Stimulated activated naive CD8-positive, alpha-beta T cell treated with anti-CD3 and anti-CD28 coated beads, Interleukin-15, amount 100 ng/mL, for 72 hours (primary cell): ENCODE results near the gene CHPT1.
A peak's percentile ranks its signal among the peaks of the same experiment; 100 is the strongest.
"Not testable (repeated sequence)": the region's sequence is repeated elsewhere in the genome, so short reads cannot be mapped to it uniquely, and the experiment has no call there.

Source experiments
- ATAC-seq: fragments of 150-1000 bp; cut with Tn5 transposase; 2 replicates; pipeline ENCODE4 v1.10.0; 2021; ENCODE audit warnings: mild to moderate bottlenecking, moderate library complexity
- DNase-seq, 2 donors: peaks; one replicate each; pipeline ENCODE4 v3.0.0; 2021 to 2022
- H3K27ac Mint-ChIP-seq, 2 donors: one replicate each; pipeline ENCODE4 v1.8.0; 2022; ENCODE audit warnings: mild to moderate bottlenecking in 2 of 2, mixed read lengths in 2 of 2, moderate library complexity in 2 of 2
- H3K27me3 Mint-ChIP-seq: one replicate; pipeline ENCODE4 v1.8.0; 2022; ENCODE audit warnings: mixed read lengths
- H3K4me1 Mint-ChIP-seq: one replicate; pipeline ENCODE4 v1.8.0; 2022; ENCODE audit warnings: mild to moderate bottlenecking, mixed read lengths
- H3K4me3 Mint-ChIP-seq, 2 donors: one replicate each; pipeline ENCODE4 v1.8.0; 2022; ENCODE audit warnings: mild to moderate bottlenecking in 2 of 2, mixed read lengths in 2 of 2, moderate library complexity in 1 of 2
- H3K9me3 Mint-ChIP-seq, 2 donors: one replicate each; pipeline ENCODE4 v1.8.0; 2022; ENCODE audit warnings: mixed read lengths in 2 of 2

The CHPT1 gene

GRCh38 chr12:101671833-101672232 lies 25.6 kb upstream of the CHPT1 start:
- Mint-ChIP-seq H3K4me3 (peak overlapping the region in 1 of 2 donors; percentile 79), H3K4me1 (peaks cover 21% of the 10 kb centered on the region), H3K9me3 (no peaks in the 10 kb centered on the region), H3K27me3 (no peaks in the 10 kb centered on the region), H3K27ac (peak overlapping the region; percentile 84 to 92)
- DNase-seq (no peak), ATAC-seq (no peak)

GRCh38 chr12:101675555-101675954 lies 21.9 kb upstream of the CHPT1 start:
- H3K27me3 Mint-ChIP-seq, result no peaks in the 10 kb centered on the region
- no peak for ATAC-seq
- H3K9me3 Mint-ChIP-seq, result no peaks in the 10 kb centered on the region
- H3K27ac Mint-ChIP-seq, result no peak overlapping the region
- H3K4me1 Mint-ChIP-seq, result peaks cover 15% of the 10 kb centered on the region
- H3K4me3 Mint-ChIP-seq, result no peak overlapping the region
- DNase-seq, result no peak

DNA sequence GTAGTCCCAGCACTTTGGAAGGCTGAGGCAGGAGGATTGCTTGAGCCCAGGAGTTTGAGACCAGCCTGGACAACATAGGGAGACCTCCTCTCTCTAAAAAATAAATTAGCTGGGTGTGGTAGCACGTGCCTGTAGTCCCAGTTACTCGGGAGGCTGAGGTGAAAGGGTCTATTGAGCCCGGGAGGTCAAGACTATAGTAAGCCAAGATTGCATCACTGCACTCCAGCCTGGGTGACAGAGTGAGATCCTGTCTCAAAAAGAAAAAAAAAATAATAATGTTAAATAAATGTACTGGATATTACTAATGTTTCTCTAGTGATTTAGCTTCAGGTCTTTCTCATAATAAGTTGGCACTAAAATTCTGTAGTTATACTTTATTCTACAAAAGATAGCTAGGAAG lies 20.9 kb upstream of the CHPT1 start:
- H3K27ac Mint-ChIP-seq, H3K4me3 Mint-ChIP-seq, H3K4me1 Mint-ChIP-seq, ATAC-seq, H3K27me3 Mint-ChIP-seq, DNase-seq, H3K9me3 Mint-ChIP-seq: not testable (repeated sequence)

DNA sequence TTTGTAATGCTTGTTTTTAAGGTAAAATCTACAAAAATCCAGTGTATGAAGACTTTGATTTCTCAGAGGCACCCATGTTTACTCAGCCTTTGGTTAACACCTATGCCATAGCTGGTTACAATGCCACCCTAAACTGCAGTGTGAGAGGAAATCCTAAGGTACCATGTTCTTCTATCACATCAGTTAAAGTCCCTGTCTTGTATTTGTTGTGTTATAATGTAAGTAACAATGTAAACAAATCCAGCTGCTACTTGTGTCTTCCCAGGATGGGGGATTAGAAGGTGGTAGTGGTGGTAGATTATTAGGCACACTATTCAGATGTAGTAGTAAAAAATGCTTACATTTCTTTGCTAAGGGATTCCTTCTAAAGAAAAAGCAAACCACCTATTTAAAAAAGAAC lies 19.4 kb upstream of the CHPT1 start:
- no peak overlapping the region for H3K4me3 Mint-ChIP-seq
- no peak for DNase-seq
- H3K27ac Mint-ChIP-seq, result no peak overlapping the region

GRCh38 chr12:101680240-101680639 lies 17.2 kb upstream of the CHPT1 start:
- DNase-seq, result no peak
- Mint-ChIP-seq H3K4me3 (no peak overlapping the region), H3K4me1 (no peaks in the 10 kb centered on the region), H3K27me3 (no peaks in the 10 kb centered on the region), H3K27ac (no peak overlapping the region), H3K9me3 (no peaks in the 10 kb centered on the region)
- no peak for ATAC-seq

More for the DNA sequence above, 19.4 kb upstream of the CHPT1 start:
- no peak for ATAC-seq
- no peaks in the 10 kb centered on the region for H3K27me3 Mint-ChIP-seq
- H3K9me3 Mint-ChIP-seq, result no peaks in the 10 kb centered on the region
- H3K4me1 Mint-ChIP-seq, result no peaks in the 10 kb centered on the region

- Mint-ChIP-seq H3K9me3 (no peaks in the 10 kb centered on the region), H3K27me3 (no peaks in the 10 kb centered on the region), H3K4me1 (no peaks in the 10 kb centered on the region), H3K27ac (no peak overlapping the region), H3K4me3 (no peak overlapping the region)
- no peak for ATAC-seq
- DNase-seq, result no peak
Measured at GRCh38 chr12:101680647-101681046, 16.8 kb upstream of the CHPT1 start.

DNA sequence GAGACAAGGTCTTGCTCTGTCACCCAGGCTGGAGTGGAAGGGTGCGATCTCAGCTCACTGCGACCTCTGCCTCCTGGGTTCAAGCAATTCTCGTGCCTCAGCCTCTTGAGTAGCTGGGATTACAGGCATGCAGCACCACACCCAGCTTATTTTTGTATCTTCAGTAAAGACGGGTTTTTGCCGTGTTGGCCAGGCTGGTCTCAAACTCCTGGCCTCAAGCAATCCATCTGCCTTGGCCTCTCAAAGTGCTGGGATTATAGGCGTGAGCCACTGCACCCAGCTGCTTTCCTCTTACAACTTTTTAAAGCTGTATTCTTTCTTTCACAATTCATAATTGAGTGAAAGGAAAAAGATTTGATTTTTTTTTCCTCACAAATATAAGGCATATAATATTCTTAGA lies 15.8 kb upstream of the CHPT1 start:
- ATAC-seq, H3K27ac Mint-ChIP-seq, H3K4me1 Mint-ChIP-seq, DNase-seq, H3K27me3 Mint-ChIP-seq, H3K4me3 Mint-ChIP-seq, H3K9me3 Mint-ChIP-seq: not testable (repeated sequence)

GRCh38 chr12:101685092-101685491 lies 12.3 kb upstream of the CHPT1 start:
- DNase-seq (no peak), ATAC-seq (no peak)
- no peak overlapping the region for H3K4me3 Mint-ChIP-seq
- H3K27me3 Mint-ChIP-seq, result no peaks in the 10 kb centered on the region
- no peaks in the 10 kb centered on the region for H3K4me1 Mint-ChIP-seq
- no peaks in the 10 kb centered on the region for H3K9me3 Mint-ChIP-seq
- H3K27ac Mint-ChIP-seq, result no peak overlapping the region

DNA sequence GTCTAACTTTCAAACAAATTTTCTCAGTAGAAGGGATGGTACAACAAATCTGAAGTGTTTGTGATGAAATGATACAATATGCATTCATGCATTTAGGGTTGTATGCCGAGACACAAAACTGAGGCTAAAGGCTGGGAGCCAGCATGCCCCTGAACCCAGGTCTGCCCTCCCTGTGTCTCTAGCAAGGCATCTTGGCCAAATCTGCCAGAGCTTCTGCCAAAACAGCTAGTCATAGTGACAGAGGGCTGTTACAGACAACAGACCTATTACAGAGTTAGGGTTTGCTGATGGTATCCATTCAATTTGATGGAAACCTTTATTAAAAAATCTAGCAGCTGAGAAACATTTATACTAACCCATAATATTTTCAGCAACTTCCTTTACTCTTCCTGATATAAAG lies 11.3 kb upstream of the CHPT1 start:
- no peaks in the 10 kb centered on the region for H3K27me3 Mint-ChIP-seq
- no peaks in the 10 kb centered on the region for H3K9me3 Mint-ChIP-seq
- no peak overlapping the region for H3K4me3 Mint-ChIP-seq
- DNase-seq (no peak), ATAC-seq (no peak)
- no peaks in the 10 kb centered on the region for H3K4me1 Mint-ChIP-seq
- no peak overlapping the region for H3K27ac Mint-ChIP-seq

DNA sequence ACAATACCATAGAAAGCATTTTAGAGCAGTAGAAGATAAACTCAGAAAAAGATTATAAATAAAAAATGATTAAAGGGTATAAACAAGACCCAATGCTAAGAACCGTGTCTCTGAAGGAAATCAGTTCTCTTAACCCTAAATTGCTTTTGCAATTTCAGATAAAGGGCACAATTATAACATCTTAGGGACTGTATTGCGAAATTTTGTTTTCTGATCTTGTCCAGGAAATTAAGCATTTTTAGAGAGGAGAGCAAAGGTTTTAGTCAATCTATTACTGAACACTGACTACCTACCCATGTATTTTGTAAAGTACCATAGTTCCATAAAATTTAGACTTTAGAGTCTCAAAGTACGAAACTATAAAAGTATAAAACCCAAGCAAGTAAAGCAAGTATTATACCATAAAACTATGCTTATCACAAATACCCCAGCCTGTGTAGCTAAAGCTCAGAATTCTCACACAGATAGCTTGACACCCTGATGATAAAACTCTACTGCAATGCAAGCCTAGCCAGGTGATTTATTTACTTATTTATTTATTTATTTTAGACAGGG lies 6.8 kb upstream of the CHPT1 start:
- Mint-ChIP-seq H3K4me3 (no peak overlapping the region), H3K27me3 (no peaks in the 10 kb centered on the region), H3K4me1 (peaks cover 6% of the 10 kb centered on the region), H3K27ac (no peak overlapping the region), H3K9me3 (no peaks in the 10 kb centered on the region)
- ATAC-seq (no peak), DNase-seq (no peak)

DNA sequence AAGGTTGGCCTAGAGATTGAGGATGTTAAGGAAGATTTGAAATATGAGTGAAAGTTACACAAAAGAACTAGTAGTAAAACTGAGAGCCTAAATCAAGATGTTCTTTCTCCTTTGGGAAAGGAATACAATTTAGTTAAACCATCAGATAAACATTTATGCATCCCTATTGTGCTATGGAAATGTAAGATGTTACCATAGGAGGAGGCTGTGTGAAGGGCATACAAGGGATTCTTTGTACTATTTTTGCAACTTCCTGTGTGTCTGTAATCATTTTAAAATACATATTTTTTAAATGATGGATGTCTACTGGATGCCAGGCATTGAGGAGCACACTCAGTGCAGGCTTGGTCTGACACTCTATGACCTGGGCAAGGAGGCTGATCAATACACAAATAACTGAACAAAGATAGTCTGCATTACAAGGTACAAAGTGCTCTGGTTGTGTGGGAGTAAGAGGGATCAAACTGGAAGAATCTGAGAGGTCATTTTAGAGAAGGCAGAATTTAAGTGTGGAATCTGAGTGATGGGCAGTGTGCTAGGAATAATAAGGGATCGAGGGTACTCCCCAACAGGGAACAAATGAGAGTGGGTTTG lies 5.8 kb upstream of the CHPT1 start:
- ATAC-seq (no peak), DNase-seq (no peak)
- Mint-ChIP-seq H3K4me3 (no peak overlapping the region), H3K27me3 (no peaks in the 10 kb centered on the region), H3K9me3 (no peaks in the 10 kb centered on the region), H3K4me1 (peaks cover 15% of the 10 kb centered on the region), H3K27ac (no peak overlapping the region)

- no peak for ATAC-seq
- no peak overlapping the region for H3K4me3 Mint-ChIP-seq
Measured at GRCh38 chr12:101694297-101694848, 3.1 kb upstream of the CHPT1 start.

DNA sequence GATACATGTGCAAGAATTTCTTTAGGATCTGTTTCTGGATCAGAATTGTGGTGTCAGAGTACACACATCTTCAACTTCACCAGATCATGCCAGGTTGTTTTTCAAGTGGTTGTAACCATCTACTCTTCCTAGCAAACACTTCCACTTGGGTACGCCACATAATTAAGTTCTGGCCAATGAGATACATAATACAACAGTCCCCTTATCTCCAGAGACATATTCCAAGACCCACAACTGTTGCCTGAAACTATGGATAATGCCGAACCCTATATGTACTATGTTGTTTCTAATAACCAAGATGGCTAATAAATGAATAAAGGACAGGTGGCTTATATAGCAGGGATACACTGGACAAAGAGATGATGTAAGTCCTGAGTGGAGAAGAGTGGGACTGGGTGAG lies 2.5 kb upstream of the CHPT1 start:
- no peak for ATAC-seq
- H3K27me3 Mint-ChIP-seq, result no peaks in the 10 kb centered on the region
- peaks cover 37% of the 10 kb centered on the region for H3K4me1 Mint-ChIP-seq
- H3K9me3 Mint-ChIP-seq, result no peaks in the 10 kb centered on the region
- no peak for DNase-seq
- peak overlapping the region in 1 of 2 donors; percentile 30 for H3K27ac Mint-ChIP-seq
- no peak overlapping the region for H3K4me3 Mint-ChIP-seq

More at GRCh38 chr12:101694297-101694848, 3.1 kb upstream of the CHPT1 start:
- H3K9me3 Mint-ChIP-seq, result no peaks in the 10 kb centered on the region
- peaks cover 31% of the 10 kb centered on the region for H3K4me1 Mint-ChIP-seq
- H3K27me3 Mint-ChIP-seq, result no peaks in the 10 kb centered on the region
- DNase-seq, result no peak
- no peak overlapping the region for H3K27ac Mint-ChIP-seq

- no peak for DNase-seq
- Mint-ChIP-seq H3K4me3 (no peak overlapping the region), H3K27me3 (no peaks in the 10 kb centered on the region), H3K9me3 (no peaks in the 10 kb centered on the region), H3K4me1 (peaks cover 43% of the 10 kb centered on the region), H3K27ac (no peak overlapping the region)
- no peak for ATAC-seq
Measured at GRCh38 chr12:101695706-101696105, 1.7 kb upstream of the CHPT1 start.

GRCh38 chr12:101696251-101697196 lies 916 bp upstream of the CHPT1 start:
- Mint-ChIP-seq H3K4me1 (peaks cover 43% of the 10 kb centered on the region), H3K27me3 (no peaks in the 10 kb centered on the region), H3K4me3 (peak overlapping the region; percentile 86 to 89), H3K27ac (peak overlapping the region; percentile 86 to 89), H3K9me3 (no peaks in the 10 kb centered on the region)
- peak in 1 of 2 donors; percentile 11 for DNase-seq
- peak; percentile 22 for ATAC-seq
